HUES6 (cell line): ENCODE results near the gene INTS3.
"Not testable (repeated sequence)": the region's sequence is repeated elsewhere in the genome, so short reads cannot be mapped to it uniquely, and the experiment has no call there.

Source experiments
- H3K27ac ChIP-seq: 2 replicates; pipeline ENCODE4 v1.7.0; 2013; ENCODE audit warnings: low read depth, mild to moderate bottlenecking, low read length, inconsistent platforms
- H3K27me3 ChIP-seq: 2 replicates; pipeline ENCODE4 v1.6.1; 2013; ENCODE audit warnings: low read length; ENCODE audit not compliant: control insufficient read depth, insufficient read depth
- H3K36me3 ChIP-seq: 2 replicates; pipeline ENCODE4 v1.6.1; 2013; ENCODE audit warnings: low read length; ENCODE audit not compliant: control insufficient read depth, insufficient read depth
- H3K4me1 ChIP-seq: 2 replicates; pipeline ENCODE4 v1.6.1; 2013; ENCODE audit warnings: low read length; ENCODE audit not compliant: control insufficient read depth, insufficient read depth
- H3K4me3 ChIP-seq: 2 replicates; pipeline ENCODE4 v1.5.1; 2013; ENCODE audit warnings: low read depth, low read length
- H3K9ac ChIP-seq: one replicate; pipeline ENCODE4 v1.6.1; 2013; ENCODE audit warnings: mild to moderate bottlenecking, low read length
- H3K9me3 ChIP-seq: 2 replicates; pipeline ENCODE4 v1.6.1; 2013; ENCODE audit warnings: low read depth, low read length; ENCODE audit not compliant: control insufficient read depth, insufficient read depth

INTS3 gene

GRCh38 chr1:153774780-153775457 is 47.1 kb downstream of the INTS3 start, which contains the start of gene SLC27A3:
Gene SLC27A3 (plus strand): TSS chr1:153775407. CDS start chr1:153775498, 91 bp downstream.
- H3K9ac ChIP-seq, result peak within 1 kb of the TSS; percentile 91
- H3K36me3 ChIP-seq, result peaks cover 39% of the 10 kb centered on the region
- peak within 1 kb of the TSS; percentile 94 for H3K4me3 ChIP-seq
- H3K9me3 ChIP-seq, result no peaks in the 10 kb centered on the region
- no peaks in the 10 kb centered on the region for H3K27me3 ChIP-seq
- H3K4me1 ChIP-seq, result peaks cover 18% of the 10 kb centered on the region
- peak within 1 kb of the TSS; percentile 76 for H3K27ac ChIP-seq

- peak overlapping the region; percentile 94 for H3K4me3 ChIP-seq
- H3K36me3 ChIP-seq, result peaks cover 32% of the 10 kb centered on the region
- H3K27me3 ChIP-seq, result no peaks in the 10 kb centered on the region
- H3K4me1 ChIP-seq, result peaks cover 18% of the 10 kb centered on the region
- H3K9ac ChIP-seq, result peak overlapping the region; percentile 91
- no peaks in the 10 kb centered on the region for H3K9me3 ChIP-seq
- H3K27ac ChIP-seq, result peak overlapping the region; percentile 76
Observed at GRCh38 chr1:153775458-153776327, 47.8 kb downstream of the INTS3 start.

GRCh38 chr1:153776352-153776751 is 48.5 kb downstream of the INTS3 start:
- H3K27me3 ChIP-seq, result no peaks in the 10 kb centered on the region
- H3K9ac ChIP-seq, result peak overlapping the region; percentile 91
- H3K9me3 ChIP-seq, result no peaks in the 10 kb centered on the region
- H3K4me3 ChIP-seq, result peak overlapping the region; percentile 94
- no peak overlapping the region for H3K27ac ChIP-seq
- peaks cover 27% of the 10 kb centered on the region for H3K36me3 ChIP-seq
- H3K4me1 ChIP-seq, result peaks cover 18% of the 10 kb centered on the region

- Histone ChIP-seq H3K9ac (no peak overlapping the region), H3K9me3 (no peaks in the 10 kb centered on the region), H3K36me3 (peaks cover 21% of the 10 kb centered on the region), H3K27me3 (no peaks in the 10 kb centered on the region), H3K4me1 (peaks cover 18% of the 10 kb centered on the region), H3K4me3 (no peak overlapping the region), H3K27ac (no peak overlapping the region)
Observed at GRCh38 chr1:153776845-153777370, 49.1 kb downstream of the INTS3 start.

- no peak overlapping the region for H3K4me3 ChIP-seq
- peaks cover 18% of the 10 kb centered on the region for H3K4me1 ChIP-seq
- H3K9me3 ChIP-seq, result no peaks in the 10 kb centered on the region
- H3K36me3 ChIP-seq, result peaks cover 14% of the 10 kb centered on the region
- no peak overlapping the region for H3K27ac ChIP-seq
- no peaks in the 10 kb centered on the region for H3K27me3 ChIP-seq
- no peak overlapping the region for H3K9ac ChIP-seq
Observed at GRCh38 chr1:153777648-153778047, 49.8 kb downstream of the INTS3 start.

GRCh38 chr1:153778051-153778823 is 50.4 kb downstream of the INTS3 start:
- Histone ChIP-seq H3K9me3 (no peaks in the 10 kb centered on the region), H3K27me3 (no peaks in the 10 kb centered on the region), H3K4me1 (peaks cover 22% of the 10 kb centered on the region), H3K27ac (no peak overlapping the region), H3K4me3 (no peak overlapping the region), H3K36me3 (peaks cover 8% of the 10 kb centered on the region), H3K9ac (no peak overlapping the region)

GRCh38 chr1:153778824-153779519 is 51.1 kb downstream of the INTS3 start:
- no peak overlapping the region for H3K4me3 ChIP-seq
- peaks cover 25% of the 10 kb centered on the region for H3K4me1 ChIP-seq
- no peak overlapping the region for H3K9ac ChIP-seq
- no peak overlapping the region for H3K27ac ChIP-seq
- H3K36me3 ChIP-seq, result 0 out of 2 replicates have a peak, but pooled peaks cover 3% of the 10 kb centered on the region
- H3K9me3 ChIP-seq, result no peaks in the 10 kb centered on the region
- no peaks in the 10 kb centered on the region for H3K27me3 ChIP-seq

- Histone ChIP-seq H3K4me1 (peaks cover 19% of the 10 kb centered on the region), H3K4me3 (no peak overlapping the region), H3K9ac (no peak overlapping the region), H3K27ac (no peak overlapping the region), H3K36me3 (0 out of 2 replicates have a peak, but pooled peaks cover 3% of the 10 kb centered on the region), H3K27me3 (no peaks in the 10 kb centered on the region), H3K9me3 (no peaks in the 10 kb centered on the region)
Observed at GRCh38 chr1:153779781-153780541, 52.1 kb downstream of the INTS3 start.

- Histone ChIP-seq H3K27me3 (no peaks in the 10 kb centered on the region), H3K36me3 (0 out of 2 replicates have a peak, but pooled peaks cover 3% of the 10 kb centered on the region), H3K4me1 (peaks cover 19% of the 10 kb centered on the region), H3K9ac (no peak overlapping the region), H3K27ac (no peak overlapping the region), H3K4me3 (no peak overlapping the region), H3K9me3 (no peaks in the 10 kb centered on the region)
Observed at GRCh38 chr1:153780551-153780950, 52.7 kb downstream of the INTS3 start.

- H3K36me3 ChIP-seq, H3K9me3 ChIP-seq, H3K9ac ChIP-seq, H3K27ac ChIP-seq, H3K27me3 ChIP-seq, H3K4me1 ChIP-seq: not testable (repeated sequence)
- H3K4me3 ChIP-seq, result peak overlapping the region; percentile 76
Observed at GRCh38 chr1:153782648-153783047, 54.8 kb downstream of the INTS3 start.
